Activated naive CD4-positive, alpha-beta T cell treated with anti-CD3 and anti-CD28 coated beads, Interleukin-2, amount 50 U/mL, for 16 hours (primary cell): Measurements from ENCODE around the gene STOM.

Experiments used
- DNase-seq: peaks from one replicate; pipeline ENCODE4 v3.0.0-alpha.2; 2020

Gene STOM

DNA sequence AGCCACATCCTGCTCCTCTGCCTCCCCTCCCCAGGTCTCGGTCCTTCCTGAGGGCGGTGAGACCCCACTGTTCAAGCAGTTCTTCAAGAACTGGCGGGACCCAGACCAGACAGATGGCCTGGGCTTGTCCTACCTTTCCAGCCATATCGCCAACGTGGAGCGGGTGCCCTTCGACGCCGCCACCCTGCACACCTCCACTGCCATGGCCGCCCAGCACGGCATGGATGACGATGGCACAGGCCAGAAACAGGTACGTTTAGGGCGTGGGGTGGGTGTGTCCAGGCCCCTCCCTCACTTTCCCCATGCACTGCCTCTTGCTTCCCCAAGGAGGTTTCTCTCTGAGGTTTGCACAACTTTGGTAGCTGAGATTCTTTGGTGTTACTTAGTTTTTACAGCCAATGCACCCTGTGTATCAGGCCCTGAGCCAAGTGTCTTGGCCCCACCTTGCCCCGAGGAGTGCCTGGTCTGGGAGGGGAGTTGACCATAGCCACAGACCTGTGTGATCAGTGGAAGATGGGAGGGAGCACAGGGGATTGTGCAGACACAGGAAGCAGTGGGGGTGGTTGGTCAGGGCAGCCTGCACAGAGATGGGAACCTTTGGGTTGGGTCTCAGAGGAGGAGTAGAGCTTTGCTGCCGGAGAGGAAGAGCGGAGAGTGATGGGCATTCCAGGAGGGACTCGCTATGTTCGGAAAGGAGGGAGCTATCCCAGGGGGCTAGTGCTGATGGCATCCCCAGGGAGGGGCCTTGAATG is 51.2 kb downstream of the STOM start:
- DNase-seq, result no peak

DNA sequence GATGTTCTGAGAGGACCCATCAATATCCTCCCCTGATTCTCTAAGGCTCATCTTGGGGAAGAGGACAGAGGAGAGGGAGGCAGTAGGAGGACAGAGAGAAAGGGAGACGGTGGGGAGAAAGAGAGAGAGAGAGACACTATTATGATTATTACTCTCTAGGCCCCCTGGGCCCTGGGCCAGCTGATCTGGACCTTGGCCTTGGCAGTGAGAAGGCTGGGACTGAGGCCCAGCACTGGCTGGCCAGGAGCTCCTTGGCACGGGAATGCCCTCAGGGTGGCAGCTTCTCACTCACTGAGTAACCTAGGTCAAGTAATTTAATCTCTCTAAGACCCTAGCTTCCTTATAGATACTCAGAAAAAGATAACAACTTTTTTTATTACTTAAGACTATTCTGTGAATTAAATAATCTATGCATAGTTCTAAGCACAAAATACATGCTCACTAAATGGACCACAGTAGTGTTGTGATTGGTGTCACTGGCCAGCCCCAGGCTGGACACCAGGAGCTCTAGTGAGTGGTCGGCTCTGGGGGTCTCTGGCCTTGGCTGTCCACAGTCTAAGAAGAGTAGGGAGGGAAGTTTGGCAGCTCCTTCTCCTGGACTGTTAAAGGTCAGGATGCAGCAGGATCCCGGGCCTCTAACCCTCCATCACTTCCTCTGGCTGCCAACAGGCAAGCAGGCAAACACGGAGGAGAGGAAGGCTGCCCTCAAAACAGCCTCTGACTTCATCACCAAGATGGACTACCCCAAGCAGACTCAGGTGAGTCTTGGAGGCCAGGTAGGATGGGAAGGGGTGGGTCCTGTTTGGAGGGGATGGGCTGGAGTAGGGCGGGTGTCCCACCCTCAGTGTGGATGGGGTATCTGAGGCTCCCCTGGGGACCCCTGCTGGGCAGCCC is 52.1 kb downstream of the STOM start:
- DNase-seq, result no peak

- DNase-seq, result no peak
These were observed 53.1 kb downstream of the STOM start for GRCh38 chr9:121316852-121317373.

DNA sequence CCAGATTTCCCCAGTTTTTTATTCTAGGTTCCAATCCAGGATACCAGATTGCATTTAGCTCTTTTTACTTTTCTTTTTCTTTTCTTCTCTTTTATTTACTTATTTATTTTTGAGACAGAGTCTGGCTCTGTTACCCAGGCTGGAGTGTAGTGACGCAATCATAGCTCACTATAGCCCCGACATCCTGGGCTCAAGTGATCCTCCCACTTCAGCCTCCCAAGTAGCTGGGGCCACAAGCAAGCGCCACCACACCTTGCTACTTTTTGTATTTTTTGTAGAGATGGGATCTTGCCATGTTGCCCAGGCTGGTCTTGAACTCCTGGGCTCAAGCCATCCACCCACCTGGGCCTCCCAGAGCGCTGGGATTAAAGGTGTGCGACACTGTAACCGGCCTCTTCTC is 53.7 kb downstream of the STOM start:
- no peak for DNase-seq

- no peak for DNase-seq
These were observed 56.4 kb downstream of the STOM start for GRCh38 chr9:121313458-121314152.

DNA sequence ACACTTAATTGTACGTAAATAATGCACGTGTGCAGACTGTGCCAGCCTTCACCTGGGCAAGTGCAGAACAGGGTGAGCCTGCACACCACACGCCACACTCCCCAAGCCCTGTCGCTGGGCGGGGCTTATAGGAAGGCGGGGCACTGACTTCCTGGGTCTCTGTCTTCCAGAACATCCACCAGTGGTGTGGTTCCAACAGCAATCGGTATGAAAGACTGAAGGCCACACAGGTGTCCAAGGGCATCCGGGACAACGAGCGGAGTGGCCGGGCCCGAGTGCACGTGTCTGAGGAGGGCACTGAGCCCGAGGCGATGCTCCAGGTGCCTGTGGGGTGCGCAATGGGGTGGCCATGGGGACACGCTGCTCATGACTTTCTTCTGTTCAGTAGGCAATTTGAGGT is 57.9 kb downstream of the STOM start:
- no peak for DNase-seq

GRCh38 chr9:121310571-121310970 is 59.5 kb downstream of the STOM start:
- no peak for DNase-seq

- DNase-seq, result no peak
These were observed 60.1 kb downstream of the STOM start for GRCh38 chr9:121309833-121310425.

GRCh38 chr9:121309171-121309570 is 60.9 kb downstream of the STOM start:
- no peak for DNase-seq

GRCh38 chr9:121308765-121309164 is 61.3 kb downstream of the STOM start:
- DNase-seq, result no peak

GRCh38 chr9:121307976-121308375 is 62.1 kb downstream of the STOM start:
- DNase-seq, result no peak

DNA sequence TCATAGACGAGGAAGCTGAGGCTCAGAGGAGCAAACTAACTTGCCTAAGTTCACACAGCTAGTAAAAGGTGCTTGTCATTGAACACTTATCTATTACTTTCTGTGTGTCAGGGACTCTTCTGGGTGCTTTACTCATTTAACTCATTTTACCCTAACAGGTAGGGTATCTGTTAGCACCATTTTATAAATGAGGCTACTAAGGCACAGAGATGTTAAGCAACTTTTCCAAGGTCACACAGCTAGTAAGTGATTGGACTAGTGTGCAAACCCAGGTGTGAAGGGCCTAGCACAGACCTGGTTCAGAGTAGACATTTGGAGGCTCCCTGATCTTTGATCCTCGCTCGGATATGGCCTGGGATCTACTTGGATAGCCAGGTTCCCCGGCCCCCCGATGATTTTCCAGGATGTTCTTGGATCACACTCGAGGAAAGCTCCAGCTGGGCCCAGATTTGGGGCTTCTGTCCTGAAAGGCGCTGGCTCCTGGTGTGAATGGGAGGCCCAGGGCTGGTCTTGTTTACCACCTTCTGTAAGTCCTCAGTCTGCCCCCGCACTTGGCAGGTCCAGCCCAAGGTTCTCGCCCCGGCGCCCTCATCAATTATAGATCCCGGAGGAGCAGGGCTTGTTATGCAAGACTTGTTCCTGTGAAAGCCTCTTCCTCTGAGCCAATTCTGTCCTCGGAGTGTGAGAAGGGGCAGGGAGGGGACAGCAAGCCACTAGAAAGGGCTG is 64.6 kb downstream of the STOM start:
- no peak for DNase-seq

DNA sequence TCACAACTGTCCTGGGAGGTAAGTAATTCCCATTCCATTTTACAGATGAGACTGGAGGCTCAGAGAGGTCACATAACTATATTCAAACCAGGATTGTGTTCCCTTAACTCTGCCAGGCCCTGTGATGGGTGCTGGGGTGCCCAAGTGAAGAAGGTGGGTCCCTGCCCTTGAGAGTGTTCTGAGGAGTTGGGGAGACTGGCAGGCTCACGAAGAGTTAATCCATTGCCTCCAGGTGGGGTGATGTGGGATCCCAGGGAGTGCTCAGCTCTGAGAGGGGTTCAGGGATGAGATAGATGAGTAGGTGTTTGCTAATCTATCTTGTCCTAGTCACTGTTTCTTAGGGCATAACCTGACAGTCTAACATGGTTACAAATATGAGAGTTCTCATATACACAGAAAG is 65.3 kb downstream of the STOM start:
- no peak for DNase-seq

- DNase-seq, result no peak
These were observed 66.3 kb downstream of the STOM start for GRCh38 chr9:121303456-121304451.

- no peak for DNase-seq
These were observed 67.3 kb downstream of the STOM start for GRCh38 chr9:121302786-121303185.

GRCh38 chr9:121302341-121302740 is 67.7 kb downstream of the STOM start:
- no peak for DNase-seq

DNA sequence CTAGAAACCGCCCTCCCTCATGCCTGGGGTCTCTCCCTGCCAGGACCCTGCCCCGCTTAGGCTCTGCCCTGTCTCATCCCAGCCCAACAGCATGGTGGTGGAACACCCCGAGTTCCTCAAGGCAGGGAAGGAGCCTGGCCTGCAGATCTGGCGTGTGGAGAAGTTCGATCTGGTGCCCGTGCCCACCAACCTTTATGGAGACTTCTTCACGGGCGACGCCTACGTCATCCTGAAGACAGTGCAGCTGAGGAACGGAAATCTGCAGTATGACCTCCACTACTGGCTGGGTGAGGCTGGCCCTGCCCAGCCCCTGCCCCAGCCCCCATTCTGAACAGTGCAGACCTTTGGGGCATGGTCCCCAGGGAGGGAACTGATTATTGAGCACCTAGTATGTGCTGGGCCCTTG is 68.2 kb downstream of the STOM start:
- DNase-seq, result no peak

GRCh38 chr9:121300283-121301119 is 69.5 kb downstream of the STOM start:
- DNase-seq, result no peak

GRCh38 chr9:121299467-121300282 is 70.4 kb downstream of the STOM start:
- peak; percentile 21 for DNase-seq
